Neural cell (in vitro differentiated cells): ENCODE results near the gene CST1. TPM values are rescaled to one million over a fixed set of nuclear protein-coding genes. Genes with fewer than 3 reads are reported as not detected.
"Not testable (repeated sequence)": the region's sequence is repeated elsewhere in the genome, so short reads cannot be mapped to it uniquely, and the experiment has no call there.

Experiments
- H2AFZ ChIP-seq: fragments of 200-600, 300-800 bp; sonication (generic), shearing (Covaris generic); 2 replicates; pipeline ENCODE4 v1.6.0; 2014; ENCODE audit warnings: low read depth, mild to moderate bottlenecking, antibody characterized with exemption, low read length, moderate library complexity
- H3F3A ChIP-seq: fragments of 200-600 bp; shearing (Covaris generic); 2 replicates; pipeline ENCODE4 v1.6.1; 2016; ENCODE audit warnings: mild to moderate bottlenecking, moderate library complexity, mixed read lengths, antibody characterized with exemption, low read length; ENCODE audit not compliant: insufficient read depth, poor library complexity, severe bottlenecking
- H3K27ac ChIP-seq: fragments of 200-600, 300-800 bp; sonication (generic), shearing (Covaris generic); 2 replicates; pipeline ENCODE4 v1.5.1; 2014; ENCODE audit warnings: mild to moderate bottlenecking, low read length, moderate library complexity
- H3K27me3 ChIP-seq: fragments of 300-800, 200-600 bp; sonication (generic), shearing (Covaris generic); 2 replicates; pipeline ENCODE4 v1.6.0; 2014; ENCODE audit warnings: mild to moderate bottlenecking, low read depth, low read length, moderate library complexity; ENCODE audit not compliant: insufficient read depth
- H3K36me3 ChIP-seq: fragments of 300-800, 200-600 bp; sonication (generic), shearing (Covaris generic); 2 replicates; pipeline ENCODE4 v1.5.1; 2014; ENCODE audit warnings: mild to moderate bottlenecking, antibody characterized with exemption, low read length, moderate library complexity; ENCODE audit not compliant: insufficient read depth
- H3K4me2 ChIP-seq: fragments of 300-800, 200-600 bp; sonication (generic), shearing (Covaris generic); 2 replicates; pipeline ENCODE4 v1.6.0; 2014; ENCODE audit warnings: mild to moderate bottlenecking, low read length
- H3K4me3 ChIP-seq: fragments of 300-800, 200-600 bp; sonication (generic), shearing (Covaris generic); 2 replicates; pipeline ENCODE4 v1.5.1; 2014; ENCODE audit warnings: mild to moderate bottlenecking, low read length, moderate library complexity
- H3K79me2 ChIP-seq: fragments of 200-600 bp; shearing (Covaris generic); replicated peaks from 2 replicates; pipeline ENCODE4 v1.6.0; 2014; ENCODE audit warnings: mild to moderate bottlenecking, low read length, moderate library complexity; ENCODE audit not compliant: insufficient read depth
- H3K9ac ChIP-seq: fragments of 300-800, 200-600 bp; sonication (generic), shearing (Covaris generic); 2 replicates; pipeline ENCODE4 v1.6.1; 2016; ENCODE audit warnings: mild to moderate bottlenecking, low read length, mixed read lengths
- H3K9me2 ChIP-seq: fragments of 200-600 bp; shearing (Covaris generic); 2 replicates; pipeline ENCODE4 v1.6.1; 2016; ENCODE audit warnings: mild to moderate bottlenecking, low read length, mixed read lengths; ENCODE audit not compliant: insufficient read depth
- H3K9me3 ChIP-seq: fragments of 200-600, 300-800 bp; sonication (generic), shearing (Covaris generic); 2 replicates; pipeline ENCODE4 v1.6.1; 2016; ENCODE audit warnings: mild to moderate bottlenecking, mixed run types, low read length, moderate library complexity, mixed read lengths
- H4K20me1 ChIP-seq: fragments of 200-600 bp; shearing (Covaris generic); 2 replicates; pipeline ENCODE4 v1.6.1; 2016; ENCODE audit warnings: mild to moderate bottlenecking, mixed run types; ENCODE audit not compliant: insufficient read depth
- CTCF ChIP-seq: fragments of 450-650 bp; IDR thresholded peaks from 2 replicates; pipeline ENCODE4 v1.5.1; 2014; ENCODE audit warnings: antibody characterized with exemption, mild to moderate bottlenecking, moderate library complexity; ENCODE audit not compliant: poor library complexity, severe bottlenecking
- EP300 ChIP-seq: fragments of 450-650 bp; conservative IDR thresholded peaks from 2 replicates; pipeline ENCODE4 v1.6.1; 2014; ENCODE audit warnings: antibody characterized with exemption, mild to moderate bottlenecking, moderate library complexity; ENCODE audit not compliant: poor library complexity, severe bottlenecking
- EZH2 ChIP-seq: fragments of 200-600, 300-800 bp; shearing (Covaris generic), sonication (generic); IDR thresholded peaks from 2 replicates; pipeline ENCODE4 v1.6.1; 2014; ENCODE audit warnings: antibody characterized with exemption, low read length, borderline replicate concordance, mild to moderate bottlenecking; ENCODE audit not compliant: insufficient read depth, poor library complexity, severe bottlenecking
- MXI1 ChIP-seq: fragments of 450-650 bp; conservative IDR thresholded peaks from 2 replicates; pipeline ENCODE4 v1.6.1; 2014; ENCODE audit warnings: antibody characterized with exemption, mild to moderate bottlenecking; ENCODE audit not compliant: poor library complexity, severe bottlenecking
- POLR2AphosphoS5 ChIP-seq: IDR thresholded peaks from 2 replicates; pipeline ENCODE4 v1.6.1; 2012
- RAD21 ChIP-seq: fragments of 450-650 bp; conservative IDR thresholded peaks from 2 replicates; pipeline ENCODE4 v1.6.1; 2014; ENCODE audit warnings: antibody characterized with exemption, mild to moderate bottlenecking, moderate library complexity
- REST ChIP-seq: IDR thresholded peaks from 2 replicates; pipeline ENCODE4 v1.6.1; 2012; ENCODE audit warnings: borderline replicate concordance
- SMC3 ChIP-seq: fragments of 450-650 bp; conservative IDR thresholded peaks from 2 replicates; pipeline ENCODE4 v1.6.1; 2014; ENCODE audit warnings: antibody characterized with exemption, mild to moderate bottlenecking, moderate library complexity; ENCODE audit not compliant: poor library complexity
- TAF1 ChIP-seq: IDR thresholded peaks from 2 replicates; pipeline ENCODE4 v1.6.1; 2012; ENCODE audit warnings: low read depth
- polyA plus RNA-seq: library from polyadenylated mRNA; depleted of rRNA; stranded (reverse); fragments of >200 nt; gene quantifications from 2 replicates; pipeline ENCODE4 v1.2.3, GENCODE V29; 2014

Gene CST1
- polyA plus RNA-seq, 1 donor from 2014 or later, result not detected

- Histone ChIP-seq H3K9me3 (no peaks in the 10 kb centered on the region), H3F3A (no peaks in the 10 kb centered on the region), H3K79me2 (no peaks in the 10 kb centered on the region), H3K27me3 (no peaks in the 10 kb centered on the region), H3K9ac (no peak overlapping the region), H3K9me2 (no peaks in the 10 kb centered on the region), H4K20me1 (no peaks in the 10 kb centered on the region), H3K4me3 (no peak overlapping the region), H2AFZ (no peak overlapping the region), H3K36me3 (no peaks in the 10 kb centered on the region), H3K4me2 (no peak overlapping the region), H3K27ac (no peak overlapping the region)
- no peak for TF ChIP-seq RAD21
- no peak for TF ChIP-seq POLR2AphosphoS5
- TF ChIP-seq MXI1, result no peak
- no peak for TF ChIP-seq REST
- TF ChIP-seq EP300, result no peak
- TF ChIP-seq TAF1, result no peak
- no peak for TF ChIP-seq CTCF
- TF ChIP-seq EZH2, result no peak
- no peak for TF ChIP-seq SMC3
These were observed 23.7 kb downstream of the CST1 start for GRCh38 chr20:23727016-23727415.

GRCh38 chr20:23725102-23725501 lies 25.6 kb downstream of the CST1 start:
- no peaks in the 10 kb centered on the region for H3K27me3 ChIP-seq
- TF ChIP-seq SMC3 (no peak), MXI1 (no peak), EP300 (no peak), TAF1 (no peak), EZH2 (no peak), RAD21 (no peak)

GRCh38 chr20:23723659-23724307 lies 27.0 kb downstream of the CST1 start:
- H3K9me3 ChIP-seq, H4K20me1 ChIP-seq, H3K9me2 ChIP-seq, H3K27ac ChIP-seq, H2AFZ ChIP-seq, H3K27me3 ChIP-seq, H3K36me3 ChIP-seq, H3F3A ChIP-seq, H3K9ac ChIP-seq, H3K4me2 ChIP-seq, H3K4me3 ChIP-seq, H3K79me2 ChIP-seq: not testable (repeated sequence)

More at GRCh38 chr20:23725102-23725501, 25.6 kb downstream of the CST1 start:
- no peaks in the 10 kb centered on the region for H3F3A ChIP-seq
- H3K36me3 ChIP-seq, result no peaks in the 10 kb centered on the region
- H3K9me2 ChIP-seq, result no peaks in the 10 kb centered on the region
- H2AFZ ChIP-seq, result no peak overlapping the region
- H3K4me3 ChIP-seq, result no peak overlapping the region
- no peak overlapping the region for H3K27ac ChIP-seq
- H3K9ac ChIP-seq, result no peak overlapping the region
- no peak overlapping the region for H3K4me2 ChIP-seq
- H3K9me3 ChIP-seq, result no peaks in the 10 kb centered on the region
- H3K79me2 ChIP-seq, result no peaks in the 10 kb centered on the region
- H4K20me1 ChIP-seq, result no peaks in the 10 kb centered on the region

GRCh38 chr20:23722851-23723250 lies 27.9 kb downstream of the CST1 start:
- H3K4me3 ChIP-seq, H3K36me3 ChIP-seq, H3K27me3 ChIP-seq, H3K9ac ChIP-seq, H3F3A ChIP-seq, H4K20me1 ChIP-seq, H3K9me3 ChIP-seq, H3K4me2 ChIP-seq, H3K79me2 ChIP-seq, H2AFZ ChIP-seq, H3K27ac ChIP-seq, H3K9me2 ChIP-seq: not testable (repeated sequence)
